PC-3 (cell line): ENCODE data around the gene ARHGEF17.

ENCODE experiments used
- EZH2 ChIP-seq: fragments of 300-600 bp; sonication (generic); IDR thresholded peaks from one replicate; pipeline ENCODE4 v1.6.1; 2017; ENCODE audit warnings: antibody characterized with exemption, mild to moderate bottlenecking, low read length; ENCODE audit not compliant: unreplicated experiment
- TF ChIP-seq, protein P1 (sequence below): fragments of 300-600 bp; sonication (generic); conservative IDR thresholded peaks from 2 replicates; pipeline ENCODE4 v1.5.1; 2017; ENCODE audit warnings: antibody characterized with exemption, low read depth, mild to moderate bottlenecking, low read length

DNA sequence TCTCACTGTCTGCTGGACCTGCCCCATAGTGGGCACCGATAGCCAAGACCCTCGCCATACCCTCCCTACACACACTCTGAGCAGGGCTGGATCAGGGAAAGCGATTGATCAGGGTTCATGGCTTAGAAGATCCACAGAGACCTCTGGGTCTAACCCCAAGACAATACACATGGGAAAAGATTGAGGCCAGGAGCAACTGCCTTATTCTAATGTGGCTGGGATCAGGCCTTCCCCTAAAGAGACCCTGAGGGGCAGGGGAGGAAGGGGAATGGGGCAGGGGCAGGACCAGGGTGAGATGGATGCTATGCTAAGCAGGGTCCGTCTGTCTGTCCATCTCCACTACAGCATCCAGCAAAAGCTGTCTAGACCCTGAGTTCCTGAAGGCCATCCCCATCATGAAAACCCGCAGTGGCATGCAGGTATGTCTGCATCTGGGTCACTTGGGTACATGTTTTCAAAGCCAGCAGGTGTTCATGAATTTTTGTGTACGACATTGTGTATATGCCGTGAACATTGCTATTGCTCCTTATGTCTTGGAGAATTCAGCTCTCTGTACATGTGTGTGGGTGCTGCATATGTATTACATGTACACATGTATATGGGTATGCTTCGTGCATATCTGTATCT lies 52.8 kb downstream of the ARHGEF17 start:
- TF ChIP-seq, protein P1, sequence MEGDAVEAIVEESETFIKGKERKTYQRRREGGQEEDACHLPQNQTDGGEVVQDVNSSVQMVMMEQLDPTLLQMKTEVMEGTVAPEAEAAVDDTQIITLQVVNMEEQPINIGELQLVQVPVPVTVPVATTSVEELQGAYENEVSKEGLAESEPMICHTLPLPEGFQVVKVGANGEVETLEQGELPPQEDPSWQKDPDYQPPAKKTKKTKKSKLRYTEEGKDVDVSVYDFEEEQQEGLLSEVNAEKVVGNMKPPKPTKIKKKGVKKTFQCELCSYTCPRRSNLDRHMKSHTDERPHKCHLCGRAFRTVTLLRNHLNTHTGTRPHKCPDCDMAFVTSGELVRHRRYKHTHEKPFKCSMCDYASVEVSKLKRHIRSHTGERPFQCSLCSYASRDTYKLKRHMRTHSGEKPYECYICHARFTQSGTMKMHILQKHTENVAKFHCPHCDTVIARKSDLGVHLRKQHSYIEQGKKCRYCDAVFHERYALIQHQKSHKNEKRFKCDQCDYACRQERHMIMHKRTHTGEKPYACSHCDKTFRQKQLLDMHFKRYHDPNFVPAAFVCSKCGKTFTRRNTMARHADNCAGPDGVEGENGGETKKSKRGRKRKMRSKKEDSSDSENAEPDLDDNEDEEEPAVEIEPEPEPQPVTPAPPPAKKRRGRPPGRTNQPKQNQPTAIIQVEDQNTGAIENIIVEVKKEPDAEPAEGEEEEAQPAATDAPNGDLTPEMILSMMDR, result 0 out of 2 replicates have a peak, but pooled peaks have one; percentile 14
- TF ChIP-seq EZH2, result no peak
